Measurements from ENCODE around the gene FOXC1. TPM values are rescaled to one million over a fixed set of nuclear protein-coding genes. Genes with fewer than 3 reads are reported as not detected.

Gene FOXC1
- total RNA-seq, 1 donor from 2014 or later = 2.9 TPM

GRCh38 chr6:1579096-1579495, 30.6 kb upstream of the FOXC1 start:
- H3K36me3 ChIP-seq (ENCODE audit: insufficient read depth, low read length) = no peaks in the 10 kb centered on the region
- TF ChIP-seq CTCF (IDR thresholded peaks at IDR 0.05; ENCODE audit: insufficient read depth, low read depth, low read length) (no peak), EZH2 (IDR thresholded peaks at IDR 0.05; ENCODE audit: insufficient read depth, low read length) (no peak)
- no peak overlapping the region for H3K4me3 ChIP-seq (ENCODE audit: insufficient read depth, low read depth, low read length)
- Mint-ChIP-seq H3K27ac (ENCODE audit: unreplicated experiment) (no peak overlapping the region), H3K27me3 (ENCODE audit: low read depth, unreplicated experiment) (peaks cover 22% of the 10 kb centered on the region), H3K4me1 (ENCODE audit: low read depth, unreplicated experiment) (peaks cover 33% of the 10 kb centered on the region), H3K4me3 (ENCODE audit: unreplicated experiment) (no peak overlapping the region), H3K9me3 (ENCODE audit: unreplicated experiment) (peaks cover 2% of the 10 kb centered on the region), H3K36me3 (ENCODE audit: low read depth, unreplicated experiment) (no peaks in the 10 kb centered on the region)
- no peaks in the 10 kb centered on the region for H4K20me1 ChIP-seq (ENCODE audit: insufficient read depth, low read length)
- H3K4me1 ChIP-seq (ENCODE audit: insufficient read depth, low read length) = peaks cover 6% of the 10 kb centered on the region
- H3K9ac ChIP-seq (ENCODE audit: low read length) = no peak overlapping the region
- H3K79me2 ChIP-seq (ENCODE audit: insufficient read depth, low read length) = no peaks in the 10 kb centered on the region
- H3K27me3 ChIP-seq (ENCODE audit: insufficient read depth, low read length) = no peaks in the 10 kb centered on the region
- DNase-seq (ENCODE audit: low read depth) (no peak), FAIRE-seq (no peak)
- H2AFZ ChIP-seq (ENCODE audit: low read depth, low read length) = no peak overlapping the region
- H3K27ac ChIP-seq (ENCODE audit: low read depth, low read length) = no peak overlapping the region
- H3K9me3 ChIP-seq (ENCODE audit: insufficient read depth, low read depth, low read length) = no peaks in the 10 kb centered on the region
- no peak overlapping the region for H3K4me2 ChIP-seq (ENCODE audit: low read length)

- Histone ChIP-seq H2AFZ (ENCODE audit: low read depth, low read length) (no peak overlapping the region), H3K4me2 (ENCODE audit: low read length) (no peak overlapping the region), H4K20me1 (ENCODE audit: insufficient read depth, low read length) (no peaks in the 10 kb centered on the region), H3K27me3 (ENCODE audit: insufficient read depth, low read length) (no peaks in the 10 kb centered on the region), H3K9ac (ENCODE audit: low read length) (no peak overlapping the region), H3K4me1 (ENCODE audit: insufficient read depth, low read length) (peaks cover 3% of the 10 kb centered on the region), H3K9me3 (ENCODE audit: insufficient read depth, low read depth, low read length) (no peaks in the 10 kb centered on the region), H3K4me3 (ENCODE audit: insufficient read depth, low read depth, low read length) (no peak overlapping the region), H3K79me2 (ENCODE audit: insufficient read depth, low read length) (no peaks in the 10 kb centered on the region), H3K36me3 (ENCODE audit: insufficient read depth, low read length) (no peaks in the 10 kb centered on the region), H3K27ac (ENCODE audit: low read depth, low read length) (no peak overlapping the region)
- H3K27ac Mint-ChIP-seq (ENCODE audit: unreplicated experiment) = no peak overlapping the region
- TF ChIP-seq CTCF (IDR thresholded peaks at IDR 0.05; ENCODE audit: insufficient read depth, low read depth, low read length) (no peak), EZH2 (IDR thresholded peaks at IDR 0.05; ENCODE audit: insufficient read depth, low read length) (no peak)
- peak; percentile 19 for DNase-seq (ENCODE audit: low read depth)
- H3K36me3 Mint-ChIP-seq (ENCODE audit: low read depth, unreplicated experiment) = no peaks in the 10 kb centered on the region
- H3K27me3 Mint-ChIP-seq (ENCODE audit: low read depth, unreplicated experiment) = peaks cover 23% of the 10 kb centered on the region
- H3K9me3 Mint-ChIP-seq (ENCODE audit: unreplicated experiment) = peaks cover 4% of the 10 kb centered on the region
- no peak for FAIRE-seq
- H3K4me1 Mint-ChIP-seq (ENCODE audit: low read depth, unreplicated experiment) = peaks cover 24% of the 10 kb centered on the region
- peak overlapping the region; percentile 16 for H3K4me3 Mint-ChIP-seq (ENCODE audit: unreplicated experiment)
These were observed 29.6 kb upstream of the FOXC1 start for GRCh38 chr6:1580109-1580508.

- no peaks in the 10 kb centered on the region for H3K36me3 Mint-ChIP-seq (ENCODE audit: low read depth, unreplicated experiment)
- Histone ChIP-seq H3K9me3 (ENCODE audit: insufficient read depth, low read depth, low read length) (no peaks in the 10 kb centered on the region), H3K4me3 (ENCODE audit: insufficient read depth, low read depth, low read length) (no peak overlapping the region), H3K4me2 (ENCODE audit: low read length) (no peak overlapping the region), H3K79me2 (ENCODE audit: insufficient read depth, low read length) (no peaks in the 10 kb centered on the region), H2AFZ (ENCODE audit: low read depth, low read length) (no peak overlapping the region), H3K27me3 (ENCODE audit: insufficient read depth, low read length) (no peaks in the 10 kb centered on the region), H3K36me3 (ENCODE audit: insufficient read depth, low read length) (no peaks in the 10 kb centered on the region), H3K9ac (ENCODE audit: low read length) (no peak overlapping the region), H3K4me1 (ENCODE audit: insufficient read depth, low read length) (no peaks in the 10 kb centered on the region), H3K27ac (ENCODE audit: low read depth, low read length) (no peak overlapping the region), H4K20me1 (ENCODE audit: insufficient read depth, low read length) (no peaks in the 10 kb centered on the region)
- peaks cover 19% of the 10 kb centered on the region for H3K4me1 Mint-ChIP-seq (ENCODE audit: low read depth, unreplicated experiment)
- no peak for FAIRE-seq
- peaks cover 4% of the 10 kb centered on the region for H3K9me3 Mint-ChIP-seq (ENCODE audit: unreplicated experiment)
- no peak for DNase-seq (ENCODE audit: low read depth)
- H3K27me3 Mint-ChIP-seq (ENCODE audit: low read depth, unreplicated experiment) = peaks cover 23% of the 10 kb centered on the region
- TF ChIP-seq CTCF (IDR thresholded peaks at IDR 0.05; ENCODE audit: insufficient read depth, low read depth, low read length) (no peak), EZH2 (IDR thresholded peaks at IDR 0.05; ENCODE audit: insufficient read depth, low read length) (no peak)
- H3K4me3 Mint-ChIP-seq (ENCODE audit: unreplicated experiment) = no peak overlapping the region
- H3K27ac Mint-ChIP-seq (ENCODE audit: unreplicated experiment) = no peak overlapping the region
These were observed 29.1 kb upstream of the FOXC1 start for GRCh38 chr6:1580585-1580984.
